SK-N-SH (cell line): ENCODE data around the gene UTY. TPM values are rescaled to one million over a fixed set of nuclear protein-coding genes. Genes with fewer than 3 reads are reported as not detected.

Experiments used
- CTCF ChIA-PET: fragments of 300-600, 350-600 bp; formaldehyde crosslinking; extraction: SDS; loops from one replicate; lab custom pipeline; 2021; lab: Yijun Ruan, JAX
- POLR2A ChIA-PET: fragments of 350-600 bp; sonication (Branson Sonifier 250); formaldehyde crosslinking; extraction: SDS; loops from one replicate; lab custom pipeline; 2020; ENCODE audit warnings: antibody characterized with exemption, inconsistent platforms; lab: Yijun Ruan, JAX
- DNase-seq: peaks from one replicate; pipeline ENCODE4 v3.0.0; 2012
- H2AFZ ChIP-seq: fragments of 200-600 bp; sonication (generic); 2 replicates; pipeline ENCODE4 v1.8.1; 2016; ENCODE audit warnings: antibody characterized with exemption, mild to moderate bottlenecking, low read depth
- H3F3A ChIP-seq: fragments of 200-600 bp; sonication (generic); replicated peaks from 2 replicates; pipeline ENCODE3; 2016; ENCODE audit warnings: antibody characterized with exemption, mild to moderate bottlenecking; ENCODE audit not compliant: insufficient read depth
- H3K27ac ChIP-seq, 2 experiments: fragments of 200-500 bp in 1 of 2; fragments of 200-600 bp in 1 of 2; sonication (Bioruptor generic) in 1 of 2; sonication (generic), shearing (Covaris generic) in 1 of 2; 2 replicates each; pipeline versions ENCODE4 v1.5.1 to v1.6.1; 2014 to 2016; ENCODE audit warnings: low read depth in 2 of 2, inconsistent platforms in 1 of 2, low read length in 1 of 2, mild to moderate bottlenecking in 1 of 2, mixed read lengths in 1 of 2
- H3K27me3 ChIP-seq: fragments of 200-600 bp; sonication (generic), shearing (Covaris generic); 2 replicates; pipeline ENCODE4 v1.6.1; 2016; ENCODE audit warnings: mixed run types; ENCODE audit not compliant: insufficient read depth
- H3K36me3 ChIP-seq, 2 experiments: fragments of 200-500 bp in 1 of 2; fragments of 200-600 bp in 1 of 2; sonication (Bioruptor generic) in 1 of 2; sonication (generic) in 1 of 2; replicated peaks in 1 of 2; 2 replicates each; pipeline versions ENCODE3 to v1.5.1; 2014 to 2016; ENCODE audit warnings: low read length in 1 of 2, mild to moderate bottlenecking in 1 of 2; ENCODE audit not compliant: insufficient read depth in 2 of 2, control insufficient read depth in 1 of 2
- H3K4me1 ChIP-seq, 2 experiments: fragments of 200-500 bp in 1 of 2; fragments of 200-600 bp in 1 of 2; sonication (Bioruptor generic) in 1 of 2; sonication (generic), shearing (Covaris generic) in 1 of 2; 2 replicates each; pipeline versions ENCODE4 v1.5.1 to v1.6.1; 2014 to 2016; ENCODE audit warnings: low read depth in 1 of 2, low read length in 1 of 2, mixed run types in 1 of 2; ENCODE audit not compliant: insufficient read depth in 2 of 2, control insufficient read depth in 1 of 2
- H3K4me2 ChIP-seq: fragments of 200-600 bp; sonication (generic), shearing (Covaris generic); 2 replicates; pipeline ENCODE4 v1.6.1; 2017; ENCODE audit warnings: mixed run types
- H3K4me3 ChIP-seq, 2 experiments: fragments of 200-500 bp in 1 of 2; fragments of 200-600 bp in 1 of 2; sonication (Bioruptor generic) in 1 of 2; sonication (generic), shearing (Covaris generic) in 1 of 2; 2 replicates each; pipeline versions ENCODE4 v1.5.1 to v1.8.1; 2014 to 2016; ENCODE audit warnings: low read depth in 2 of 2, inconsistent platforms in 1 of 2, low read length in 1 of 2, mild to moderate bottlenecking in 1 of 2, mixed read lengths in 1 of 2, moderate library complexity in 1 of 2
- H3K79me2 ChIP-seq: fragments of 200-600 bp; sonication (generic); 2 replicates; pipeline ENCODE4 v1.8.1; 2017; ENCODE audit warnings: mild to moderate bottlenecking; ENCODE audit not compliant: insufficient read depth
- H3K9ac ChIP-seq: fragments of 200-600 bp; sonication (generic); 2 replicates; pipeline ENCODE4 v1.6.1; 2017; ENCODE audit warnings: mixed run types
- H3K9me2 ChIP-seq: fragments of 200-600 bp; sonication (generic); 2 replicates; pipeline ENCODE4 v1.6.1; 2017; ENCODE audit warnings: mixed run types
- H3K9me3 ChIP-seq: fragments of 200-600 bp; sonication (generic); 2 replicates; pipeline ENCODE4 v1.6.1; 2017; ENCODE audit warnings: mixed run types, mild to moderate bottlenecking, moderate library complexity
- H4K20me1 ChIP-seq: fragments of 200-600 bp; sonication (generic); 2 replicates; pipeline ENCODE4 v1.6.1; 2017; ENCODE audit warnings: mild to moderate bottlenecking, mixed run types; ENCODE audit not compliant: insufficient read depth
- EP300 ChIP-seq, 2 experiments: IDR thresholded peaks; 2 replicates each; pipeline versions ENCODE4 v1.4.0 to v1.6.1; 2012; ENCODE audit warnings: borderline replicate concordance in 1 of 2, low read depth in 1 of 2, low read length in 1 of 2
- FOSL2 ChIP-seq: IDR thresholded peaks from 2 replicates; pipeline ENCODE4 v1.4.0; 2012; ENCODE audit warnings: low read depth, mild to moderate bottlenecking, moderate library complexity, borderline replicate concordance
- GABPA ChIP-seq: IDR thresholded peaks from 2 replicates; pipeline ENCODE4 v1.4.0; 2012; ENCODE audit warnings: low read depth, mild to moderate bottlenecking
- JUND ChIP-seq: IDR thresholded peaks from 2 replicates; pipeline ENCODE4 v1.4.0; 2012
- NFIC ChIP-seq: IDR thresholded peaks from 2 replicates; pipeline ENCODE4 v1.4.0; 2012; ENCODE audit warnings: borderline replicate concordance
- NRF1 ChIP-seq: IDR thresholded peaks from 2 replicates; pipeline ENCODE4 v1.6.1; 2012; ENCODE audit warnings: low read depth, mild to moderate bottlenecking, low read length
- RAD21 ChIP-seq: IDR thresholded peaks from 2 replicates; pipeline ENCODE4 v1.6.1; 2012; ENCODE audit warnings: mild to moderate bottlenecking, low read length
- RCOR1 ChIP-seq: fragments of 150-350 bp; IDR thresholded peaks from 2 replicates; pipeline ENCODE4 v1.6.1; 2017; ENCODE audit warnings: antibody characterized with exemption, low read length
- RFX5 ChIP-seq: IDR thresholded peaks from 2 replicates; pipeline ENCODE4 v1.6.1; 2012; ENCODE audit warnings: mild to moderate bottlenecking, improper control_type of control experiment, low read length
- SIN3A ChIP-seq: IDR thresholded peaks from 2 replicates; pipeline ENCODE4 v1.6.1; 2012; ENCODE audit warnings: low read depth, mild to moderate bottlenecking, low read length, moderate library complexity, borderline replicate concordance
- SMC3 ChIP-seq: IDR thresholded peaks from 2 replicates; pipeline ENCODE4 v1.6.1; 2012; ENCODE audit warnings: low read depth, low read length, improper control_type of control experiment
- TEAD4 ChIP-seq: IDR thresholded peaks from 2 replicates; pipeline ENCODE4 v1.4.0; 2012; ENCODE audit warnings: mild to moderate bottlenecking, borderline replicate concordance; ENCODE audit not compliant: insufficient read depth
- YY1 ChIP-seq: IDR thresholded peaks from 2 replicates; pipeline ENCODE4 v1.4.0; 2012; ENCODE audit warnings: low read depth, mild to moderate bottlenecking
- WGBS: methylation state at CpG from one replicate; pipeline ENCODE4 v1.1.6; 2017; ENCODE audit warnings: low lambda C conversion rate; 5-methylcytosine and 5-hydroxymethylcytosine counted together
- polyA plus RNA-seq, 3 experiments: library from polyadenylated mRNA; depleted of rRNA; stranded (reverse); fragments of >200 nt; gene quantifications; 2 replicates each; pipeline ENCODE4 v1.2.3, GENCODE V29; 2012
- TF ChIP-seq, protein P1 (sequence below): IDR thresholded peaks from 2 replicates; pipeline ENCODE4 v1.4.0; 2012; ENCODE audit warnings: low read depth
- TF ChIP-seq, protein P2 (sequence below): fragments of 150-350 bp; IDR thresholded peaks from 2 replicates; pipeline ENCODE4 v1.6.1; 2016; ENCODE audit warnings: mild to moderate bottlenecking, low read depth, low read length
- TF ChIP-seq, protein P3 (sequence below): IDR thresholded peaks from 2 replicates; pipeline ENCODE4 v1.6.1; 2012; ENCODE audit warnings: mild to moderate bottlenecking, low read depth, low read length, moderate library complexity
- TF ChIP-seq, protein P4 (sequence below): fragments of 150-350 bp; IDR thresholded peaks from 2 replicates; pipeline ENCODE4 v1.6.1; 2017; ENCODE audit warnings: antibody characterized with exemption, low read length, low read depth, borderline replicate concordance
- TF ChIP-seq, protein P5 (sequence below): fragments of 200-600 bp; sonication (generic); IDR thresholded peaks from 2 replicates; pipeline ENCODE4 v1.6.1; 2017; ENCODE audit warnings: antibody characterized with exemption, mild to moderate bottlenecking, moderate library complexity
- TF ChIP-seq, protein P6 (sequence below): IDR thresholded peaks from 2 replicates; pipeline ENCODE4 v1.4.0; 2012; ENCODE audit warnings: low read depth, borderline replicate concordance
- TF ChIP-seq, protein P7 (sequence below): IDR thresholded peaks from 2 replicates; pipeline ENCODE4 v1.4.0; 2012; ENCODE audit warnings: low read depth, borderline replicate concordance

Gene UTY
- polyA plus RNA-seq, 1 of the 3 experiments (the other 2 are of a cell fraction), result not detected

DNA sequence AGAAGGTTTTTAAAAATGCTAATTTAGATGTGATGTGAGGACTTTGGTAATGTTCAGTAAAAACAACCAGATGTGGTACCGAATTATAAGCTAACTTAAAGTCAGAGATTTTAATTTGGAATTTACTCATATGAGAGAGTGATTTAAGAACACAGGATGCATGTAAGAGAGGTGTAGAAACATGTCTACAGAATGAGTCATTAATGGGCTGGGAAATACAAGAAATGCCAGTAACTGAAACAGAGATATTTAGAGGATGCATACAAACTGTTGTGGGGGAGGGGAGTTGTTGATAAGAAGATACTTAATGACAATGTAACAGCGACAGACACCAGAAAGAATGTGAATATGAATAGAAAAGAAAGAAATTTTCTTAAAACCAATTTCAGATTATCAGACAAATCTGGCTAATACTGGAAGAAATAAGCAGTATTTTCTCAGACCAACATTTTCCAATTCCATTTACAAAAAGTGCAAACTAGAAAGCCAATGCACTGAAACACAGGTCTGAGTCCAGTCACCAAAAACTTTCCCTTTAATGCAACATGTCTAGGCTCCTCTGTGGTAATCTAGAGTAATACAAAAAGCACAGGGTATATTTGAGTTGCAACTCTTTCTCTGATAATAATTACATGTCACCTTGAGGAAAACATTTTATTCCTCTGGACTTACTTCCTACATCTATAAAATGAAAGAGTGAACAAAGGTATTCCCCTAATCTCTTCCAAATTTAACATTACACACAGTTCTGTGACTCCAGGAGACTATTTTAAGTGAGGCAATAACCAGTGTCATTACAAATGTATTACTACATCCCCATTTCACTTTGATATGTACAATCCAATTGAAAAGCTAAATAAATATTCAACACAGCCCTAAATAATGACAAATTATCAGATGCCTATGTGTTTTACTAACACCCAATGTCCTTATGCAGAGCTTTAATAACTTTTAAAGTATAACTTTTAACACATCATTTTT, 117.9 kb downstream of the UTY start:
- no peak for TF ChIP-seq NFIC
- TF ChIP-seq RAD21, result no peak
- TF ChIP-seq, protein P1, sequence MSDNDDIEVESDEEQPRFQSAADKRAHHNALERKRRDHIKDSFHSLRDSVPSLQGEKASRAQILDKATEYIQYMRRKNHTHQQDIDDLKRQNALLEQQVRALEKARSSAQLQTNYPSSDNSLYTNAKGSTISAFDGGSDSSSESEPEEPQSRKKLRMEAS, result no peak
- TF ChIP-seq JUND, result no peak
- no peak for TF ChIP-seq FOSL2
- TF ChIP-seq, protein P2, sequence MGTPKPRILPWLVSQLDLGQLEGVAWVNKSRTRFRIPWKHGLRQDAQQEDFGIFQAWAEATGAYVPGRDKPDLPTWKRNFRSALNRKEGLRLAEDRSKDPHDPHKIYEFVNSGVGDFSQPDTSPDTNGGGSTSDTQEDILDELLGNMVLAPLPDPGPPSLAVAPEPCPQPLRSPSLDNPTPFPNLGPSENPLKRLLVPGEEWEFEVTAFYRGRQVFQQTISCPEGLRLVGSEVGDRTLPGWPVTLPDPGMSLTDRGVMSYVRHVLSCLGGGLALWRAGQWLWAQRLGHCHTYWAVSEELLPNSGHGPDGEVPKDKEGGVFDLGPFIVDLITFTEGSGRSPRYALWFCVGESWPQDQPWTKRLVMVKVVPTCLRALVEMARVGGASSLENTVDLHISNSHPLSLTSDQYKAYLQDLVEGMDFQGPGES, result no peak
- no peak for TF ChIP-seq EP300 (IDR thresholded peaks at IDR 0.05; ENCODE audit: borderline replicate concordance in 1 of 2, low read depth in 1 of 2, low read length in 1 of 2)
- no peak for TF ChIP-seq NRF1
- no peak for TF ChIP-seq GABPA
- TF ChIP-seq, protein P3, sequence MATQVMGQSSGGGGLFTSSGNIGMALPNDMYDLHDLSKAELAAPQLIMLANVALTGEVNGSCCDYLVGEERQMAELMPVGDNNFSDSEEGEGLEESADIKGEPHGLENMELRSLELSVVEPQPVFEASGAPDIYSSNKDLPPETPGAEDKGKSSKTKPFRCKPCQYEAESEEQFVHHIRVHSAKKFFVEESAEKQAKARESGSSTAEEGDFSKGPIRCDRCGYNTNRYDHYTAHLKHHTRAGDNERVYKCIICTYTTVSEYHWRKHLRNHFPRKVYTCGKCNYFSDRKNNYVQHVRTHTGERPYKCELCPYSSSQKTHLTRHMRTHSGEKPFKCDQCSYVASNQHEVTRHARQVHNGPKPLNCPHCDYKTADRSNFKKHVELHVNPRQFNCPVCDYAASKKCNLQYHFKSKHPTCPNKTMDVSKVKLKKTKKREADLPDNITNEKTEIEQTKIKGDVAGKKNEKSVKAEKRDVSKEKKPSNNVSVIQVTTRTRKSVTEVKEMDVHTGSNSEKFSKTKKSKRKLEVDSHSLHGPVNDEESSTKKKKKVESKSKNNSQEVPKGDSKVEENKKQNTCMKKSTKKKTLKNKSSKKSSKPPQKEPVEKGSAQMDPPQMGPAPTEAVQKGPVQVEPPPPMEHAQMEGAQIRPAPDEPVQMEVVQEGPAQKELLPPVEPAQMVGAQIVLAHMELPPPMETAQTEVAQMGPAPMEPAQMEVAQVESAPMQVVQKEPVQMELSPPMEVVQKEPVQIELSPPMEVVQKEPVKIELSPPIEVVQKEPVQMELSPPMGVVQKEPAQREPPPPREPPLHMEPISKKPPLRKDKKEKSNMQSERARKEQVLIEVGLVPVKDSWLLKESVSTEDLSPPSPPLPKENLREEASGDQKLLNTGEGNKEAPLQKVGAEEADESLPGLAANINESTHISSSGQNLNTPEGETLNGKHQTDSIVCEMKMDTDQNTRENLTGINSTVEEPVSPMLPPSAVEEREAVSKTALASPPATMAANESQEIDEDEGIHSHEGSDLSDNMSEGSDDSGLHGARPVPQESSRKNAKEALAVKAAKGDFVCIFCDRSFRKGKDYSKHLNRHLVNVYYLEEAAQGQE, result no peak
- no peak for TF ChIP-seq SMC3
- no peak for TF ChIP-seq RCOR1
- TF ChIP-seq, protein P4, sequence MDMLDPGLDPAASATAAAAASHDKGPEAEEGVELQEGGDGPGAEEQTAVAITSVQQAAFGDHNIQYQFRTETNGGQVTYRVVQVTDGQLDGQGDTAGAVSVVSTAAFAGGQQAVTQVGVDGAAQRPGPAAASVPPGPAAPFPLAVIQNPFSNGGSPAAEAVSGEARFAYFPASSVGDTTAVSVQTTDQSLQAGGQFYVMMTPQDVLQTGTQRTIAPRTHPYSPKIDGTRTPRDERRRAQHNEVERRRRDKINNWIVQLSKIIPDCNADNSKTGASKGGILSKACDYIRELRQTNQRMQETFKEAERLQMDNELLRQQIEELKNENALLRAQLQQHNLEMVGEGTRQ, result no peak
- TF ChIP-seq, protein P5, sequence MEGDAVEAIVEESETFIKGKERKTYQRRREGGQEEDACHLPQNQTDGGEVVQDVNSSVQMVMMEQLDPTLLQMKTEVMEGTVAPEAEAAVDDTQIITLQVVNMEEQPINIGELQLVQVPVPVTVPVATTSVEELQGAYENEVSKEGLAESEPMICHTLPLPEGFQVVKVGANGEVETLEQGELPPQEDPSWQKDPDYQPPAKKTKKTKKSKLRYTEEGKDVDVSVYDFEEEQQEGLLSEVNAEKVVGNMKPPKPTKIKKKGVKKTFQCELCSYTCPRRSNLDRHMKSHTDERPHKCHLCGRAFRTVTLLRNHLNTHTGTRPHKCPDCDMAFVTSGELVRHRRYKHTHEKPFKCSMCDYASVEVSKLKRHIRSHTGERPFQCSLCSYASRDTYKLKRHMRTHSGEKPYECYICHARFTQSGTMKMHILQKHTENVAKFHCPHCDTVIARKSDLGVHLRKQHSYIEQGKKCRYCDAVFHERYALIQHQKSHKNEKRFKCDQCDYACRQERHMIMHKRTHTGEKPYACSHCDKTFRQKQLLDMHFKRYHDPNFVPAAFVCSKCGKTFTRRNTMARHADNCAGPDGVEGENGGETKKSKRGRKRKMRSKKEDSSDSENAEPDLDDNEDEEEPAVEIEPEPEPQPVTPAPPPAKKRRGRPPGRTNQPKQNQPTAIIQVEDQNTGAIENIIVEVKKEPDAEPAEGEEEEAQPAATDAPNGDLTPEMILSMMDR, result no peak
- no peak for TF ChIP-seq TEAD4
- TF ChIP-seq SIN3A, result no peak
- no peak for TF ChIP-seq YY1
- TF ChIP-seq, protein P6, sequence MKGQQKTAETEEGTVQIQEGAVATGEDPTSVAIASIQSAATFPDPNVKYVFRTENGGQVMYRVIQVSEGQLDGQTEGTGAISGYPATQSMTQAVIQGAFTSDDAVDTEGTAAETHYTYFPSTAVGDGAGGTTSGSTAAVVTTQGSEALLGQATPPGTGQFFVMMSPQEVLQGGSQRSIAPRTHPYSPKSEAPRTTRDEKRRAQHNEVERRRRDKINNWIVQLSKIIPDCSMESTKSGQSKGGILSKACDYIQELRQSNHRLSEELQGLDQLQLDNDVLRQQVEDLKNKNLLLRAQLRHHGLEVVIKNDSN, result no peak
- TF ChIP-seq, protein P7, sequence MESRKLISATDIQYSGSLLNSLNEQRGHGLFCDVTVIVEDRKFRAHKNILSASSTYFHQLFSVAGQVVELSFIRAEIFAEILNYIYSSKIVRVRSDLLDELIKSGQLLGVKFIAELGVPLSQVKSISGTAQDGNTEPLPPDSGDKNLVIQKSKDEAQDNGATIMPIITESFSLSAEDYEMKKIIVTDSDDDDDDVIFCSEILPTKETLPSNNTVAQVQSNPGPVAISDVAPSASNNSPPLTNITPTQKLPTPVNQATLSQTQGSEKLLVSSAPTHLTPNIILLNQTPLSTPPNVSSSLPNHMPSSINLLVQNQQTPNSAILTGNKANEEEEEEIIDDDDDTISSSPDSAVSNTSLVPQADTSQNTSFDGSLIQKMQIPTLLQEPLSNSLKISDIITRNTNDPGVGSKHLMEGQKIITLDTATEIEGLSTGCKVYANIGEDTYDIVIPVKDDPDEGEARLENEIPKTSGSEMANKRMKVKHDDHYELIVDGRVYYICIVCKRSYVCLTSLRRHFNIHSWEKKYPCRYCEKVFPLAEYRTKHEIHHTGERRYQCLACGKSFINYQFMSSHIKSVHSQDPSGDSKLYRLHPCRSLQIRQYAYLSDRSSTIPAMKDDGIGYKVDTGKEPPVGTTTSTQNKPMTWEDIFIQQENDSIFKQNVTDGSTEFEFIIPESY, result no peak
- no peak for TF ChIP-seq RFX5
- ChIA-PET CTCF (no interaction called here), POLR2A (no interaction called here)
- no peaks in the 10 kb centered on the region for H3K9me3 ChIP-seq
- no peak overlapping the region for H3K4me3 ChIP-seq
- no peak for DNase-seq
- H2AFZ ChIP-seq, result no peak overlapping the region
- H3K36me3 ChIP-seq, result no peaks in the 10 kb centered on the region
- H3K4me2 ChIP-seq, result no peak overlapping the region
- no peak overlapping the region for H3K9ac ChIP-seq
- H3K27ac ChIP-seq, result no peak overlapping the region
- H3K9me2 ChIP-seq, result no peaks in the 10 kb centered on the region
- no peaks in the 10 kb centered on the region for H3K4me1 ChIP-seq
- no CpG with 5 or more reads among the region's 2 CpGs for WGBS
- H3K79me2 ChIP-seq, result no peaks in the 10 kb centered on the region
- H3K27me3 ChIP-seq, result no peaks in the 10 kb centered on the region
- H3F3A ChIP-seq, result no peaks in the 10 kb centered on the region
- H4K20me1 ChIP-seq, result no peaks in the 10 kb centered on the region
